Activated T-cell treated with anti-CD3 and anti-CD28 coated beads, Interleukin-2, amount 50 U/mL, for 1 hour (primary cell): ENCODE measurements around the gene AGMO.

Experiments
- DNase-seq: peaks from one replicate; pipeline ENCODE4 v3.0.0-alpha.2; 2020

Gene AGMO

DNA sequence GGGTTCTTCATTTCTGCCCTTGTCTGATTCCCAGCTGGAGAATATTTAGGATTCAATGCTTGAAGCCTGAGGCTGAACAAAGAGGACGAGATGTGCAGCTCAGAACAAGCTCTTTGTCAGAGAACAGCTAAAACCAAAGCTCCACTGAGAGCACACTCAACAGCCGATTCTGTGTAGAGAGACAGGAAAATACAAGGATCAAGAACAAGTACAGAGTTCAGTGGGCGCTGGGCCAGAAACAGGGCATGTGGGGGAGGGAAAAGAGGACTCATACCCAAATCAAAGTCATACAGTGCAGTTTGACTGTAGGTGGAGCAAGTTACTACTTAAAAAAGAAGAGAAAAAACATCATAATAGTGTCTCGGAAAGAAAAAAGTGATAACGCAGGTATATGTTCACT, at the start of gene AGMO:
AGMO (minus strand) TSS at position 181 of the 400 bp plus-strand sequence.
- DNase-seq: no peak

GRCh38 chr7:15610503-15610902, 48.7 kb upstream of the AGMO start:
- DNase-seq: no peak

- DNase-seq: no peak
Observed at GRCh38 chr7:15609287-15609686, 47.5 kb upstream of the AGMO start.

GRCh38 chr7:15607529-15608210, 45.9 kb upstream of the AGMO start:
- DNase-seq: no peak

DNA sequence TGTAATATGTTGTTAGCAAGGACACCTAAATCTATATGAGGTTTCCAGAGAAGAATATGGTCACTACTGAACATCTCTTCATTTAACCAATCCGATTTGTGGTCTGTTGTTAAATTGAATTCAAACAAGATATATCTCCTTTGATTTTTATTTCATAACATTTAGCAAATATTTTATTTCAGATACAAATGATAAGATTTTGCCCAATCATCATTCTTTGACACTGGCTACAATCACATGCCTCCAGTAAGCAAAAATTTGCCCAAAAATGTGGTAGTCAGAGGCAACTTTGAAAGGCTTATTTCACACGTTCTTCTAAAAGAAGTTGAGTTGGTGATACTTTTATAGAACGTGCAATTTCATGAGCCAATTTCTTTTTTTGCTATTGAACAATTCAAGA, 44.7 kb upstream of the AGMO start:
- no peak for DNase-seq

DNA sequence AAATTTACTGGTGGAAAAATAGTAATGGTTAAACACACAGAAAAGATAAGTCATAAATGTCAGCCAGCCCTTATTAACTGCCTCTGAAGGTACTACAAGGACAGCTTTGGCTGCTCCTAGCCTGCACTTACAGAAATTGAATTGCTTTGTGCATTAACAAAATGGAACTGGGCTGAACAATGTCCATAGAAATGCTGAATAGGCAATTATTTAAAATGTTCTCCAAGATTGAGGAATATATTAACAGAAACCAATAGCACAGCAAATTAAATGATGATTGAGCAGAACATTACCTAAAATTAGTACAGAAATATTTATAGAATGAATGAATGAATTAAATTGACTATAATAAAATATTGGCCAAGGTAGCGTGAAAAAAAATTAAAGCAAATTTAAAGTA, 42.4 kb upstream of the AGMO start:
- DNase-seq: no peak

GRCh38 chr7:15603124-15603523, 41.3 kb upstream of the AGMO start:
- DNase-seq: no peak

GRCh38 chr7:15602236-15602635, 40.4 kb upstream of the AGMO start:
- DNase-seq: no peak

DNA sequence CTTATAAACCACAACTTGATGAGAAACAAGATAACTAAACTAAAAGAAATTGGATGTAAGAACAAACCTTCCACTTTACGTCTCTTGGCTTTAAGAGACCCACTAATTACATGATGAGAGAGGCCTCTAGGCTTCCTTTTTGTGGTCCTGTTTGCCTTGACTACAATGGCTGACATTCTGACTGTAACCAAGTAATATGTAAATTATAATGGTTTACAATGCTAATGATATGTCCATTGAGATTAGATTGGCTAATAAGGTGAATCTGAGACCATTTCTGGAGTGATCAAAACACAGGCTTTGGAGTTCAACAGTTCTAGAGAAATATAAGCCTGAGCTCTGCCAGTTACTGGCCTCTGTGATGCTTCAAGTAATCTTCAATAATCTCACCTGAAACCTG, 39.4 kb upstream of the AGMO start:
- no peak for DNase-seq

DNA sequence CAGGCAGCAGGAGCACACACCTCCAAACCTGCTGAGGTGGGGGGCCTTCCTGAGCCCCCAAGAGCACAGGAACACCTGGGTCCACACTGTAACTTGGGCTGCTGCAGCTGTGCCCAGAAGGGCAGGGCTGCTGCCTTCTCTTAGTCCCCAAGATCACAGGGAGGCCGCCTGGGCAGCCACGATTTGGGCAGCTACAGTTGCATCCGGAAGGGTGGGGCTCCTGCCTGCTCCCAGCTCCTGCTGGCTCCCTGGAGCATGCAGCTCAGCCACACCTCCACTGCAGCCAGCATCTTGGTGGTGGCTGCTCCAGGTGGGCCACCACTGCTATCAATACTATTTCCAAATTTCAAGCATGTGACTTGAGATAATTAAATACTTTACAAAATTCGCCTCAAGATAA, 38.5 kb upstream of the AGMO start:
- no peak for DNase-seq

DNA sequence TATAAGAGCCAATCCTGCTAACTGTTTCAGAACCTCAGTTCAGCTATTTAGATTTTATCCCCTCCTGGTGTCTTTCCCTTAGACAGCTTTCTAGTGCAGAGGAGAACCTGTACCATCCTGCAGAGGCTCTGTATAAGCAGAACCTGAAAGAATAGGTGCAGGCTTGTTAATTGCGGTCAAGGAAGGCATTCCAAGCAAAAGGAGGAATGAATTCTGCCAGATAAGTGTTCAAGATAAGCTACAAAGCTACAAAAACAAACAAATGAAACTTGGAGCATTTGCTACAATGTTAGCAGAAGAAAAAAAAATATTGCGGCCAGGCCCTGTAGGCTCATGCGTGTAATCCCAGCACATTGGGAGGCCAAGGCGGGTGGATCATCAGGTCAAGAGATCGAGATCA, 32.6 kb upstream of the AGMO start:
- no peak for DNase-seq

- DNase-seq: no peak
Observed at GRCh38 chr7:15593382-15593781, 31.6 kb upstream of the AGMO start.

DNA sequence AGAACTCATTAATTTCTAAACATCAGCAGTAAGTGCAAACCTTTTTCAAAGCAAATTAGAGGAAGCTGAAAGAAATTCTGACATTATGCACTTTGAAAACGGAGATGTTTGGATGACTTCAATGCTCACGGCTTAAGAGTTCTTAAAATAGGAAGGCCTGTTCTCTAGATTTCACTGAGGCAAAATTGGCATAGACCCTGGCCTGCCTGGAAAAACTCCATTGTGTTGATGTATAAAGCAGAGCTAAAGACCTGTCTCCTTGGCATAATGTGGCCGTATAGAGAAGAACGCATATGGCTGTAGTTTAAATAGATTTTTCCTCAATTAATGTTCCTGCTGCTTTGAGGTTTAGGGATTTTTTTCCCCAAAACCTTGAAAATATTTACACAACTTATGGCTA, 24.5 kb upstream of the AGMO start:
- no peak for DNase-seq

DNA sequence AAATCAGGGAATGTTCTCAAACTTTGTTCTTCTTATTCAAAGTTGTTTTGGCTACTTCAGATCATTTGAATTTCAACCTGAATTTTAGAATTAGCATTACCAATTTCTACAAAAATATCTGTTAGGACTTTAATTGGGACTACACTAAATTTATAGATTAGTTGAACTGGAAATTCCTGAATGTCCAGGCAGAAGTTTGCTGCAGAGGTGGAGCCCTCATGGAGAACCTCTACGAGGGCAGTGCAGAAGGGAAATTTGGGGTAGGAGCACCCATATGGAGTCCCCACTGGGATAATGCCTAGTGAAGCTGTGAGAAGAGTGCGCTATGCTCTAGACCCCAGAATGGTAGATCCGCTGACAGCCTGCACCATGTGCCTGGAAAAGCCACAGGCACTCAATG, 22.8 kb upstream of the AGMO start:
- DNase-seq: no peak

DNA sequence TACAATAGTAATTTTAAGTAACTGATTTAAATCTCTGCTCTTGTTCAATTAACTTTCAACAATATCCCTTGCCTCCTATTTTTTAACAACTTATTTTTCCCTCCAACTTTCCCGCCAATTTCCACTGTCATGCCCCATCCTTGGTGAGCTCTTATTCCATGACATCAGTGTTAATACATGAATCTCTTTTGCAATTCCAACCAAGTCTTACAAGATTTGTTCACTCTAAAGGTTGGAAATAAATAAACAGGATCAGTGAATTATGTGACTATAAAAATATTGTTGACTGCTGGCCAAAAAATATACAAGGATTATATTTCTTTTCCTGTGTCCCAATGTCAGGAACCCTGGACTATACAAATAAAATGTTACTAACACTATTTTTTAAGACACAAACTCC, 21.0 kb upstream of the AGMO start:
- no peak for DNase-seq

GRCh38 chr7:15581352-15581951, 19.6 kb upstream of the AGMO start:
- no peak for DNase-seq

DNA sequence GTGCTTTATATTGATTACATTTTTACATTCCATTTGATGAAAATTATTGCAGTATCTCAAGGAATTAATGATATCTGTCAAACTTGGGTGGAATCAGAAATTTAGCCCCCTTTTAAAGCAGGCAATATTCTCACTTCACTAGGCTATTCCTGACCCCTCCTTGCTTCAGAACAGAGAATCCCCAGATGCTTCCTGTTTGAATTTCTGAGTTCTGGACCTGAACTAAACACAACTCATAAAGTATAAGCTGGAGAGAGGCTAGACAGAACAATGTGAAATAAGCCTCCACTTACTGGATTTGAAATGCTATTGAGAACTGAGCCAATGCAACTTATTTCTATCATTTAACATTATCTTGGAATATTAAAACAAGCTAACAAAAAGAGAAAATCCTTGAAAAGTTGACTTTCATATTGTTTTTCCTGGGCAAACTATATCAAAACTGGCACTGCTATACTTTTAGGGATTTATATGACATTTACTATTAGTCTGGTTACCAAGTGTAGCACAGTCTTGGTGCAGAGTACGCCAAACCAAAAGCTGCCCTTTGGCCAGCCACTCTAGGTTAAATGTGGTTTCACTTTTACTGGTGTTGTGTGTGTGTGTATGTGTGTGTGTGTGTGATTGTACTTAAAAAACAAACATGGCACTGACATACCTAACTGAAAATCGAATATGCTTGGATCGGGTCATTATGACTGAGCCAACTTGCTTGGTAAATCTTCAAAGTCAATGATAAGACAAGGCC, 19.0 kb upstream of the AGMO start:
- no peak for DNase-seq

DNA sequence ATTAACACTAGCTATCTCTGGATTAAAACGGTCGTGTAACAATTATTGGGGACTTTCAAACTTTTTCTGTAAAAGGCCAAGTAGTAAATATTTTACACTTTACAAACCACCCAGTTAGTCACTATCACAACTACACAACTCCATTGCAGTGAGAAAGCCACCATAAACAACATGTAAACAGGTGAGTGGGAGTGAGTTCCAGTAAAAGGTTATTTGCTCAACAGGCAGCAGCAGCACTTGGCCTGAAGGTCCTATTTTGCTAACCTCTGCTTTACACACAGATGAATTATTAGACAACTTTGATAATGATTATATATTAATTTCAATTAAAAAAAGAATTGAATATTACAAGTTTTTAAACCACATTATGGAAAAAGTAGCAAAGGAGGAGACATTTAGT, 15.8 kb upstream of the AGMO start:
- DNase-seq: no peak

- no peak for DNase-seq
Observed at GRCh38 chr7:15571301-15571878, 9.6 kb upstream of the AGMO start.

DNA sequence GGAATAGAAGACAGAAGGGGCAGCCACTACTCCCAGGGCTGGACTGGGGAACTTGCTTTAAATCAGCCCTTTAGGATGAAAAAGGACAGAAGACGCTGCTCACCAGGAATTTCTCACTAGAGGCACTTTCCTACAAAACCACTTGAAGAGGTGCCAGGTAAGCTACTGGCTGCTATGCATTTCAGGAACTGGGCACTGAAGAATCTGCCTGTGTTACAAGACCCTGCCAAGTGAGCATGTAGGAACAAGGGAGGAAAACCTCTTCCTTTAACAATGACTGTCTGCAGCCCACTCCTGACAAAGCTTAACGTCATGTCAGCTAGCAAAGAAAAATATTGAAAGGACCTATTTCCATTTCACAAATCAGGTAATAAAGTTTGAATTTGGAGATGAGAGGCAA, 5.8 kb upstream of the AGMO start:
- DNase-seq: no peak

DNA sequence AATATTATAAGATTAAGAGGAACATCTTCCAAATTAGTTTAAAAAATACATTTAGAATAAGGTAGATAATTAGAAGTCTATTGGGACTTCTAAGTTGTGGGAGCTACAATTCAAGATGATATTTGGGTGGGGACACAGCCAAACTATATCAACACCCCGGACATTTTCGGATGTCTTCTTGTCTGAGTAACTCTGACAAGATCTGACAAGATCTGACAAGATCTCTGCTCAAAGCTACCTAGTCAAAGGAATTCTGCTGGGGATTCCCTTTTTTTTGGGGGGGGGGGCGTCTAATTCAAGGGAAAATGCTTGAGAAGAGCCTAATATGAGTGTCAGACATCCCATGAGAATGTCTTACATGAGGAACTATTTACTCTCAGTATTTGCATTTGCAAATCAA, 5.2 kb upstream of the AGMO start:
- DNase-seq: no peak

GRCh38 chr7:15566476-15566875, 4.7 kb upstream of the AGMO start:
- DNase-seq: no peak

GRCh38 chr7:15560968-15561367, 847 bp downstream of the AGMO start:
- DNase-seq: no peak

- DNase-seq: no peak
Observed at GRCh38 chr7:15559416-15559928, 2.3 kb downstream of the AGMO start.
